HG02970 (cell line): ENCODE results near the gene AGBL1.
"Not testable (repeated sequence)": the region's sequence is repeated elsewhere in the genome, so short reads cannot be mapped to it uniquely, and the experiment has no call there.

ENCODE experiments used
- ATAC-seq: cut with Tn5 transposase; IDR thresholded peaks from one replicate; pipeline ENCODE4 v1.9.1; 2021; ENCODE audit warnings: mild to moderate bottlenecking, moderate library complexity, moderate number of reproducible peaks; ENCODE audit not compliant: unreplicated experiment, low FRiP score

AGBL1 gene

GRCh38 chr15:86383611-86384010, 303.9 kb downstream of the AGBL1 start:
- no peak for ATAC-seq

GRCh38 chr15:86384186-86384585, 304.5 kb downstream of the AGBL1 start:
- ATAC-seq = no peak

GRCh38 chr15:86392296-86392695, 312.6 kb downstream of the AGBL1 start:
- no peak for ATAC-seq

GRCh38 chr15:86392874-86393273, 313.2 kb downstream of the AGBL1 start:
- ATAC-seq = no peak

GRCh38 chr15:86394866-86395265, 315.2 kb downstream of the AGBL1 start:
- no peak for ATAC-seq

GRCh38 chr15:86399041-86399954, 319.6 kb downstream of the AGBL1 start:
- ATAC-seq = no peak

- ATAC-seq = no peak
Observed at GRCh38 chr15:86403221-86403620, 323.6 kb downstream of the AGBL1 start.

GRCh38 chr15:86403914-86404583, 324.4 kb downstream of the AGBL1 start:
- ATAC-seq = no peak

GRCh38 chr15:86408261-86408660, 328.6 kb downstream of the AGBL1 start:
- no peak for ATAC-seq

- no peak for ATAC-seq
Observed at GRCh38 chr15:86411916-86412315, 332.2 kb downstream of the AGBL1 start.

- ATAC-seq = no peak
Observed at GRCh38 chr15:86413191-86413590, 333.5 kb downstream of the AGBL1 start.

- ATAC-seq = no peak
Observed at GRCh38 chr15:86425746-86426145, 346.1 kb downstream of the AGBL1 start.

GRCh38 chr15:86432861-86433260, 353.2 kb downstream of the AGBL1 start:
- no peak for ATAC-seq

- ATAC-seq = no peak
Observed at GRCh38 chr15:86433983-86434382, 354.3 kb downstream of the AGBL1 start.

- no peak for ATAC-seq
Observed at GRCh38 chr15:86439614-86440013, 359.9 kb downstream of the AGBL1 start.

GRCh38 chr15:86444527-86444926, 364.9 kb downstream of the AGBL1 start:
- ATAC-seq = no peak

GRCh38 chr15:86445579-86446252, 366.0 kb downstream of the AGBL1 start:
- ATAC-seq = no peak

GRCh38 chr15:86446253-86446640, 366.6 kb downstream of the AGBL1 start:
- no peak for ATAC-seq

GRCh38 chr15:86465470-86466039, 385.9 kb downstream of the AGBL1 start:
- not testable (repeated sequence) for ATAC-seq

- ATAC-seq = no peak
Observed at GRCh38 chr15:86481720-86482119, 402.0 kb downstream of the AGBL1 start.

GRCh38 chr15:86483936-86484335, 404.3 kb downstream of the AGBL1 start:
- no peak for ATAC-seq
